WTC11 (cell line): Measurements from ENCODE around the gene ARL4A. TPM values are rescaled to one million over a fixed set of nuclear protein-coding genes. Genes with fewer than 3 reads are reported as not detected.
A peak's percentile ranks its signal among the peaks of the same experiment; 100 is the strongest.

Experiments used
- ATAC-seq: fragments of 200-7000 bp; cut with Tn5 transposase; 2 replicates; pipeline ENCODE4 v1.10.0; 2021; ENCODE audit warnings: mild to moderate bottlenecking, moderate library complexity
- CTCF ChIA-PET: fragments of 300-600 bp; sonication (Branson Sonifier 250); formaldehyde crosslinking; loops from one replicate; lab custom pipeline; 2021; ENCODE audit warnings: antibody characterized with exemption; lab: Charles Lee
- POLR2A ChIA-PET: fragments of 350-600 bp; sonication (Branson Sonifier 250); formaldehyde crosslinking; loops from one replicate; lab custom pipeline; 2021; ENCODE audit warnings: antibody characterized with exemption; lab: Charles Lee
- DNase-seq: peaks from one replicate; pipeline ENCODE4 v3.0.0; 2021; ENCODE audit warnings: low spot score
- H3K27ac Mint-ChIP-seq: 2 replicates; pipeline ENCODE4 v1.8.0; 2021; ENCODE audit warnings: mixed read lengths
- H3K27me3 Mint-ChIP-seq: 2 replicates; pipeline ENCODE4 v1.8.0; 2021; ENCODE audit warnings: low read depth, mild to moderate bottlenecking, moderate library complexity, mixed read lengths
- H3K36me3 Mint-ChIP-seq: 2 replicates; pipeline ENCODE4 v1.8.0; 2021; ENCODE audit warnings: mixed read lengths
- H3K4me1 Mint-ChIP-seq: 2 replicates; pipeline ENCODE4 v1.8.0; 2022; ENCODE audit warnings: mixed read lengths
- H3K4me3 Mint-ChIP-seq: 2 replicates; pipeline ENCODE4 v1.8.0; 2021; ENCODE audit warnings: mild to moderate bottlenecking, moderate library complexity, mixed read lengths
- H3K9me3 Mint-ChIP-seq: 2 replicates; pipeline ENCODE4 v1.8.0; 2021; ENCODE audit warnings: mixed read lengths
- ATF1 ChIP-seq: sonication (generic); formaldehyde crosslinking; IDR thresholded peaks from 2 replicates; pipeline ENCODE4 v1.8.1; 2023; ENCODE audit warnings: mild to moderate bottlenecking, moderate library complexity, missing genetic modification reagents
- ELF4 ChIP-seq: sonication (generic); formaldehyde crosslinking; IDR thresholded peaks from 2 replicates; pipeline ENCODE4 v1.8.1; 2022; ENCODE audit warnings: low read depth, mild to moderate bottlenecking, moderate library complexity, missing genetic modification reagents
- EMX1 ChIP-seq: fragments of 250-450 bp; sonication (Bioruptor Pico); IDR thresholded peaks from 2 replicates; pipeline ENCODE4 v1.8.0; 2021; ENCODE audit warnings: mild to moderate bottlenecking
- FOXJ3 ChIP-seq: sonication (generic); formaldehyde crosslinking; IDR thresholded peaks from 2 replicates; pipeline ENCODE4 v1.9.0; 2021; ENCODE audit warnings: missing genetic modification reagents, mild to moderate bottlenecking, borderline replicate concordance
- FOXP1 ChIP-seq: sonication (generic); formaldehyde crosslinking; IDR thresholded peaks from 2 replicates; pipeline ENCODE4 v1.8.0; 2022; ENCODE audit warnings: missing genetic modification reagents, mild to moderate bottlenecking, moderate library complexity, borderline replicate concordance
- FOXP4 ChIP-seq: sonication (generic); formaldehyde crosslinking; IDR thresholded peaks from 2 replicates; pipeline ENCODE4 v1.8.0; 2022; ENCODE audit warnings: mild to moderate bottlenecking, missing genetic modification reagents
- GABPB1 ChIP-seq: sonication (generic); formaldehyde crosslinking; IDR thresholded peaks from 2 replicates; pipeline ENCODE4 v1.8.1; 2023; ENCODE audit warnings: mild to moderate bottlenecking, missing genetic modification reagents
- JAZF1 ChIP-seq: fragments of 250-450 bp; sonication (Bioruptor Pico); IDR thresholded peaks from 2 replicates; pipeline ENCODE4 v1.9.0; 2021; ENCODE audit warnings: moderate library complexity, mild to moderate bottlenecking, inconsistent platforms
- MAX ChIP-seq: sonication (generic); formaldehyde crosslinking; IDR thresholded peaks from 2 replicates; pipeline ENCODE4 v1.8.0; 2022; ENCODE audit warnings: mild to moderate bottlenecking, missing genetic modification reagents
- MXD4 ChIP-seq: fragments of 250-450 bp; sonication (Bioruptor Pico); IDR thresholded peaks from 2 replicates; pipeline ENCODE4 v1.8.0; 2021; ENCODE audit warnings: mild to moderate bottlenecking, moderate library complexity, borderline replicate concordance
- MYBL2 ChIP-seq: sonication (generic); formaldehyde crosslinking; IDR thresholded peaks from 2 replicates; pipeline ENCODE4 v1.8.1; 2023; ENCODE audit warnings: mild to moderate bottlenecking, moderate library complexity, missing genetic modification reagents
- NFATC4 ChIP-seq: fragments of 250-450 bp; sonication (Bioruptor Pico); IDR thresholded peaks from 2 replicates; pipeline ENCODE4 v1.9.0; 2021; ENCODE audit warnings: mild to moderate bottlenecking
- NFE2L1 ChIP-seq: sonication (generic); formaldehyde crosslinking; IDR thresholded peaks from 2 replicates; pipeline ENCODE4 v1.8.1; 2023; ENCODE audit warnings: missing genetic modification reagents
- SMAD3 ChIP-seq: sonication (generic); formaldehyde crosslinking; IDR thresholded peaks from 2 replicates; pipeline ENCODE4 v1.8.0; 2022; ENCODE audit warnings: missing genetic modification reagents, mild to moderate bottlenecking, borderline replicate concordance
- TEAD1 ChIP-seq: sonication (generic); formaldehyde crosslinking; IDR thresholded peaks from 2 replicates; pipeline ENCODE4 v1.8.0; 2022; ENCODE audit warnings: mild to moderate bottlenecking, missing genetic modification reagents
- TEAD4 ChIP-seq: sonication (generic); formaldehyde crosslinking; IDR thresholded peaks from 2 replicates; pipeline ENCODE4 v1.8.0; 2022; ENCODE audit warnings: mild to moderate bottlenecking, missing genetic modification reagents
- TP53 ChIP-seq: sonication (generic); formaldehyde crosslinking; IDR thresholded peaks from 2 replicates; pipeline ENCODE4 v1.8.1; 2023; ENCODE audit warnings: mild to moderate bottlenecking, missing genetic modification reagents
- ZBTB43 ChIP-seq: sonication (generic); formaldehyde crosslinking; IDR thresholded peaks from 2 replicates; pipeline ENCODE4 v1.8.1; 2023; ENCODE audit warnings: mild to moderate bottlenecking, missing genetic modification reagents
- ZNF317 ChIP-seq: sonication (generic); formaldehyde crosslinking; IDR thresholded peaks from 2 replicates; pipeline ENCODE4 v1.8.1; 2023; ENCODE audit warnings: low read depth, mild to moderate bottlenecking, moderate library complexity, missing genetic modification reagents, borderline replicate concordance
- ZNF396 ChIP-seq: fragments of 250-450 bp; sonication (Bioruptor Pico); IDR thresholded peaks from 2 replicates; pipeline ENCODE4 v1.8.0; 2021; ENCODE audit warnings: mild to moderate bottlenecking, moderate library complexity, borderline replicate concordance
- ZNF416 ChIP-seq: fragments of 250-450 bp; sonication (Bioruptor Pico); IDR thresholded peaks from 2 replicates; pipeline ENCODE4 v1.9.0; 2021; ENCODE audit warnings: mild to moderate bottlenecking, inconsistent platforms
- ZNF512 ChIP-seq: sonication (generic); formaldehyde crosslinking; IDR thresholded peaks from 2 replicates; pipeline ENCODE4 v1.8.1; 2022; ENCODE audit warnings: missing genetic modification reagents, borderline replicate concordance
- total RNA-seq: library from RNA; stranded (reverse); gene quantifications from 3 replicates; pipeline ENCODE4 v1.2.3, GENCODE V29; 2021
- TF ChIP-seq, protein P1 (sequence below): fragments of 250-450 bp; sonication (Bioruptor Pico); IDR thresholded peaks from 2 replicates; pipeline ENCODE4 v2.1.2; 2022; ENCODE audit warnings: mild to moderate bottlenecking, moderate library complexity
- TF ChIP-seq, protein P2 (sequence below): fragments of 250-450 bp; sonication (Bioruptor Pico); IDR thresholded peaks from 2 replicates; pipeline ENCODE4 v1.8.0; 2021; ENCODE audit warnings: mild to moderate bottlenecking
- TF ChIP-seq, protein P3 (sequence below): sonication (generic); formaldehyde crosslinking; conservative IDR thresholded peaks from 2 replicates; pipeline ENCODE4 v1.8.1; 2022; ENCODE audit warnings: mild to moderate bottlenecking, missing genetic modification reagents
- TF ChIP-seq, protein P4 (sequence below): sonication (generic); formaldehyde crosslinking; IDR thresholded peaks from 2 replicates; pipeline ENCODE4 v1.8.1; 2023; ENCODE audit warnings: mild to moderate bottlenecking, moderate library complexity, missing genetic modification reagents

The ARL4A gene
- total RNA-seq, 1 experiment from 2014 or later: 25.4 TPM

DNA sequence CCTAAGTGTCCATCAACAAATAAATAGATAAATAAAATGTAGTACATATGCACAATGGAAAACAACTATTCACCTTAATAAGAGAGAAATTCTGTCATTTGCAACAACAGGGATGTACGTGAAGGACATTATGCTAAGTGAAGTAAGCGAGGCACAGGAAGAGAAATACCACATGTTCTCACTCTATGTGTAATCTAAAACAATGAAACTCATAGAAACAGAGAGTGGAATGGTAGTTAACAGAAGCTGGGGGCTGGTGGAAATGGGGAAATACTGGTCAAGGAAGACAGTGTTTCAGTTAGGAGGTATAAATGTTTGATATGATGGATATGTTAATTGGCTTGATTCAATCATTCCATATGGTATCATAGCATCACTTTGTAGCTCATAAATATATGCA is 43.1 kb downstream of the ARL4A start:
- no peaks in the 10 kb centered on the region for H3K9me3 Mint-ChIP-seq
- no peak for DNase-seq
- H3K27ac Mint-ChIP-seq: peak overlapping the region; percentile 61
- H3K27me3 Mint-ChIP-seq: no peaks in the 10 kb centered on the region
- H3K4me3 Mint-ChIP-seq: no peak overlapping the region
- no peaks in the 10 kb centered on the region for H3K36me3 Mint-ChIP-seq
- TF ChIP-seq JAZF1 (CRISPR knock-in tag) (no peak), ATF1 (CRISPR knock-in tag) (no peak), FOXP1 (no peak), ZBTB43 (CRISPR knock-in tag) (no peak), ZNF396 (CRISPR knock-in tag) (no peak), NFATC4 (CRISPR knock-in tag) (no peak)
- TF ChIP-seq, protein P1, sequence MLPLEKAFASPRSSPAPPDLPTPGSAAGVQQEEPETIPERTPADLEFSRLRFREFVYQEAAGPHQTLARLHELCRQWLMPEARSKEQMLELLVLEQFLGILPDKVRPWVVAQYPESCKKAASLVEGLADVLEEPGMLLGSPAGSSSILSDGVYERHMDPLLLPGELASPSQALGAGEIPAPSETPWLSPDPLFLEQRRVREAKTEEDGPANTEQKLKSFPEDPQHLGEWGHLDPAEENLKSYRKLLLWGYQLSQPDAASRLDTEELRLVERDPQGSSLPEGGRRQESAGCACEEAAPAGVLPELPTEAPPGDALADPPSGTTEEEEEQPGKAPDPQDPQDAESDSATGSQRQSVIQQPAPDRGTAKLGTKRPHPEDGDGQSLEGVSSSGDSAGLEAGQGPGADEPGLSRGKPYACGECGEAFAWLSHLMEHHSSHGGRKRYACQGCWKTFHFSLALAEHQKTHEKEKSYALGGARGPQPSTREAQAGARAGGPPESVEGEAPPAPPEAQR (CRISPR knock-in tag): no peak
- TF ChIP-seq, protein P2, sequence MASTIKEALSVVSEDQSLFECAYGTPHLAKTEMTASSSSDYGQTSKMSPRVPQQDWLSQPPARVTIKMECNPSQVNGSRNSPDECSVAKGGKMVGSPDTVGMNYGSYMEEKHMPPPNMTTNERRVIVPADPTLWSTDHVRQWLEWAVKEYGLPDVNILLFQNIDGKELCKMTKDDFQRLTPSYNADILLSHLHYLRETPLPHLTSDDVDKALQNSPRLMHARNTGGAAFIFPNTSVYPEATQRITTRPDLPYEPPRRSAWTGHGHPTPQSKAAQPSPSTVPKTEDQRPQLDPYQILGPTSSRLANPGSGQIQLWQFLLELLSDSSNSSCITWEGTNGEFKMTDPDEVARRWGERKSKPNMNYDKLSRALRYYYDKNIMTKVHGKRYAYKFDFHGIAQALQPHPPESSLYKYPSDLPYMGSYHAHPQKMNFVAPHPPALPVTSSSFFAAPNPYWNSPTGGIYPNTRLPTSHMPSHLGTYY (CRISPR knock-in tag): no peak
- CTCF ChIA-PET: interaction anchor here (2.1 kb wide), 1 partner anchor 44 kb away, joined by 7 read pairs; the partner anchor contains the start of gene ARL4A
- POLR2A ChIA-PET: no interaction called here
- ATAC-seq: no peak
- H3K4me1 Mint-ChIP-seq: peaks cover 49% of the 10 kb centered on the region

- no peak overlapping the region for H3K4me3 Mint-ChIP-seq
- TF ChIP-seq ZNF396 (CRISPR knock-in tag) (no peak), ZNF416 (no peak), GABPB1 (CRISPR knock-in tag) (no peak), MXD4 (CRISPR knock-in tag) (no peak), TEAD1 (CRISPR knock-in tag) (0 out of 2 replicates have a peak, but pooled peaks have one; percentile 24), ZNF512 (CRISPR knock-in tag) (no peak), FOXJ3 (no peak), JAZF1 (CRISPR knock-in tag) (no peak), TP53 (CRISPR knock-in tag) (no peak), SMAD3 (no peak), NFE2L1 (no peak), ELF4 (CRISPR knock-in tag) (no peak), FOXP4 (CRISPR knock-in tag) (peak; percentile 96; the same call in 1 of the 2 replicates), MAX (CRISPR knock-in tag) (peak; percentile 43; the same call in 1 of the 2 replicates), TEAD4 (CRISPR knock-in tag) (no peak), ZNF317 (CRISPR knock-in tag) (no peak), EMX1 (CRISPR knock-in tag) (no peak), MYBL2 (CRISPR knock-in tag) (no peak)
- TF ChIP-seq, protein P3, sequence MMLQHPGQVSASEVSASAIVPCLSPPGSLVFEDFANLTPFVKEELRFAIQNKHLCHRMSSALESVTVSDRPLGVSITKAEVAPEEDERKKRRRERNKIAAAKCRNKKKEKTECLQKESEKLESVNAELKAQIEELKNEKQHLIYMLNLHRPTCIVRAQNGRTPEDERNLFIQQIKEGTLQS (CRISPR knock-in tag): no peak
- TF ChIP-seq, protein P4, sequence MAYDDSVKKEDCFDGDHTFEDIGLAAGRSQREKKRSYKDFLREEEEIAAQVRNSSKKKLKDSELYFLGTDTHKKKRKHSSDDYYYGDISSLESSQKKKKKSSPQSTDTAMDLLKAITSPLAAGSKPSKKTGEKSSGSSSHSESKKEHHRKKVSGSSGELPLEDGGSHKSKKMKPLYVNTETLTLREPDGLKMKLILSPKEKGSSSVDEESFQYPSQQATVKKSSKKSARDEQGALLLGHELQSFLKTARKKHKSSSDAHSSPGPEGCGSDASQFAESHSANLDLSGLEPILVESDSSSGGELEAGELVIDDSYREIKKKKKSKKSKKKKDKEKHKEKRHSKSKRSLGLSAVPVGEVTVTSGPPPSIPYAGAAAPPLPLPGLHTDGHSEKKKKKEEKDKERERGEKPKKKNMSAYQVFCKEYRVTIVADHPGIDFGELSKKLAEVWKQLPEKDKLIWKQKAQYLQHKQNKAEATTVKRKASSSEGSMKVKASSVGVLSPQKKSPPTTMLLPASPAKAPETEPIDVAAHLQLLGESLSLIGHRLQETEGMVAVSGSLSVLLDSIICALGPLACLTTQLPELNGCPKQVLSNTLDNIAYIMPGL (CRISPR knock-in tag): no peak
- TF ChIP-seq, all 79 proteins: peak for 3
- Mint-ChIP-seq H3K27me3 (no peaks in the 10 kb centered on the region), H3K9me3 (no peaks in the 10 kb centered on the region), H3K27ac (peak overlapping the region; percentile 90), H3K36me3 (no peaks in the 10 kb centered on the region), H3K4me1 (peaks cover 46% of the 10 kb centered on the region)
- ATAC-seq (peak; percentile 75), DNase-seq (no peak)
- CTCF ChIA-PET: interaction anchor here (2.1 kb wide), 1 partner anchor 45 kb away, joined by 7 read pairs; the partner anchor contains the start of gene ARL4A
- POLR2A ChIA-PET: no interaction called here
Measured at GRCh38 chr7:12731214-12731656, 43.8 kb downstream of the ARL4A start.
